HepG2 (cell line): ENCODE results near the gene TPRN. TPM values are rescaled to one million over a fixed set of nuclear protein-coding genes. Genes with fewer than 3 reads are reported as not detected.
A peak's percentile ranks its signal among the peaks of the same experiment; 100 is the strongest.

Experiments used
- ATAC-seq: fragments of 200-7000 bp; cut with Tn5 transposase; 3 replicates; pipeline ENCODE4 v1.9.1; 2020; ENCODE audit warnings: mild to moderate bottlenecking, moderate library complexity
- BruUV-seq: library from RNA; stranded (reverse); fragments of 400-500 nt; replicated peaks from 2 replicates; lab custom pipeline; 2021; lab: Mats Ljungman, UMichigan
- CTCF ChIA-PET: fragments of 300-600 bp; formaldehyde crosslinking; extraction: SDS; loops from one replicate; lab custom pipeline; 2021; ENCODE audit warnings: low total read pairs, inconsistent platforms, low intra/inter-chr PET ratio; lab: Yijun Ruan, JAX
- POLR2A ChIA-PET: fragments of 350-600 bp; sonication (Branson Sonifier 250); formaldehyde crosslinking; loops from one replicate; lab custom pipeline; 2020; ENCODE audit warnings: antibody characterized with exemption, inconsistent platforms; lab: Yijun Ruan, JAX
- DNase-seq: peaks from one replicate; pipeline ENCODE4 v3.0.0-alpha.2; 2015; ENCODE audit warnings: low spot score
- FAIRE-seq: peaks from 3 replicates; lab custom pipeline; 2011; peaks lifted over from hg19 to GRCh38; lab: Jason Lieb, UNC
- H2AFZ ChIP-seq: one replicate; pipeline ENCODE4 v1.6.1; 2011; ENCODE audit warnings: low read length, inconsistent platforms
- H3K27ac ChIP-seq: fragments of 300-600 bp; 3 replicates; pipeline ENCODE4 v1.8.0; 2011; ENCODE audit warnings: mixed run types, mild to moderate bottlenecking, mixed read lengths, low read length, inconsistent platforms; ENCODE audit not compliant: insufficient read depth; ENCODE audit errors: extremely low read length
- H3K27me3 ChIP-seq, 2 experiments: fragments of 200-600 bp in 1 of 2; 2 replicates in 1 of 2; 3 replicates in 1 of 2; pipeline versions ENCODE4 v1.6.0 to v1.8.0; 2011; ENCODE audit warnings: low read length in 2 of 2, mild to moderate bottlenecking in 2 of 2, moderate library complexity in 2 of 2, inconsistent platforms in 1 of 2; ENCODE audit not compliant: insufficient read depth in 2 of 2, control insufficient read depth in 1 of 2
- H3K36me3 ChIP-seq, 2 experiments: fragments of 200-600 bp in 1 of 2; replicated peaks in 1 of 2; 2 replicates in 1 of 2; 3 replicates in 1 of 2; pipeline versions ENCODE4 v1.5.1 to v1.8.0; 2011; ENCODE audit warnings: low read length in 2 of 2, inconsistent platforms in 1 of 2; ENCODE audit not compliant: insufficient read depth in 2 of 2, control insufficient read depth in 1 of 2
- H3K4me1 ChIP-seq: 2 replicates; pipeline ENCODE4 v1.5.1; 2012; ENCODE audit warnings: low read length, inconsistent platforms; ENCODE audit not compliant: insufficient read depth
- H3K4me2 ChIP-seq: 2 replicates; pipeline ENCODE4 v1.6.0; 2011; ENCODE audit warnings: low read depth, low read length, inconsistent platforms
- H3K4me3 ChIP-seq, 3 experiments: fragments of 200-600 bp in 1 of 3; sonication (generic), shearing (Covaris generic) in 1 of 3; replicated peaks in 1 of 3; 2 replicates each; pipeline ENCODE4 v1.5.1; 2011 to 2016; ENCODE audit warnings: low read length in 3 of 3, inconsistent platforms in 2 of 3, low read depth in 2 of 3, mild to moderate bottlenecking in 2 of 3, control low read depth in 1 of 3, mixed read lengths in 1 of 3; ENCODE audit not compliant: insufficient read depth in 1 of 3
- H3K79me2 ChIP-seq: one replicate; pipeline ENCODE4 v1.6.1; 2011; ENCODE audit warnings: low read length, inconsistent platforms; ENCODE audit not compliant: insufficient read depth
- H3K9ac ChIP-seq: 2 replicates; pipeline ENCODE4 v1.6.0; 2011; ENCODE audit warnings: mild to moderate bottlenecking, low read depth, low read length, inconsistent platforms; ENCODE audit not compliant: insufficient read depth
- H3K9me3 ChIP-seq: 2 replicates; pipeline ENCODE4 v1.5.1; 2012; ENCODE audit warnings: mild to moderate bottlenecking, low read length
- H4K20me1 ChIP-seq: 2 replicates; pipeline ENCODE4 v1.6.0; 2011; ENCODE audit warnings: inconsistent platforms, mild to moderate bottlenecking, low read length, moderate library complexity; ENCODE audit not compliant: insufficient read depth
- KAT8 ChIP-seq: IDR thresholded peaks from 2 replicates; pipeline ENCODE4 v1.6.1; 2016; ENCODE audit warnings: missing genetic modification reagents, missing compliant biosample characterization
- MEF2D ChIP-seq: sonication (generic); formaldehyde crosslinking; IDR thresholded peaks from 2 replicates; pipeline ENCODE4 v1.5.1; 2020; ENCODE audit warnings: mild to moderate bottlenecking, missing genetic modification reagents
- MTA3 ChIP-seq: sonication (generic); formaldehyde crosslinking; IDR thresholded peaks from 2 replicates; pipeline ENCODE4 v1.4.0; 2020; ENCODE audit warnings: missing genetic modification reagents
- PAX8 ChIP-seq: sonication (generic); formaldehyde crosslinking; IDR thresholded peaks from 2 replicates; pipeline ENCODE4 v1.8.0; 2022; ENCODE audit warnings: mild to moderate bottlenecking, missing genetic modification reagents, borderline replicate concordance
- PPARG ChIP-seq: conservative IDR thresholded peaks from 2 replicates; pipeline ENCODE4 v1.6.1; 2016; ENCODE audit warnings: missing biosample characterization, missing genetic modification reagents
- RBFOX2 ChIP-seq: fragments of 200-400 bp; formaldehyde crosslinking; IDR thresholded peaks from 2 replicates; pipeline ENCODE4 v1.6.1; 2017; ENCODE audit warnings: low read depth, mild to moderate bottlenecking, low read length
- SP2 ChIP-seq: sonication (generic); formaldehyde crosslinking; IDR thresholded peaks from 2 replicates; pipeline ENCODE4 v1.5.1; 2020; ENCODE audit warnings: mild to moderate bottlenecking, missing genetic modification reagents
- THAP9 ChIP-seq: sonication (generic); formaldehyde crosslinking; IDR thresholded peaks from 2 replicates; pipeline ENCODE4; 2020; ENCODE audit warnings: missing genetic modification reagents, mild to moderate bottlenecking, borderline replicate concordance
- ZGPAT ChIP-seq: IDR thresholded peaks from 2 replicates; pipeline ENCODE4 v1.6.1; 2016; ENCODE audit warnings: mild to moderate bottlenecking
- ZHX1 ChIP-seq: sonication (generic); formaldehyde crosslinking; IDR thresholded peaks from 2 replicates; pipeline ENCODE4 v1.8.1; 2022; ENCODE audit warnings: low read depth, mild to moderate bottlenecking, missing genetic modification reagents
- ZNF281 ChIP-seq: sonication (generic); formaldehyde crosslinking; IDR thresholded peaks from 2 replicates; pipeline ENCODE4 v1.4.0; 2020; ENCODE audit warnings: missing genetic modification reagents, borderline replicate concordance
- ZNF775 ChIP-seq: sonication (generic); formaldehyde crosslinking; IDR thresholded peaks from 2 replicates; pipeline ENCODE4 v1.4.0; 2020; ENCODE audit warnings: missing genetic modification reagents, mild to moderate bottlenecking, moderate library complexity, borderline replicate concordance
- WGBS: methylation state at CpG from one replicate; pipeline ENCODE4 v1.1.6; 2017; ENCODE audit warnings: low lambda C conversion rate; 5-methylcytosine and 5-hydroxymethylcytosine counted together
- in situ Hi-C: cut with HindIII; loops from 2 replicates; pipeline ENCODE4 v1.10.0; 2017; ENCODE audit warnings: low pct_unique_long_range_greater_than_20kb; ENCODE audit not compliant: extremely low pct_ligation_motif_present
- intact Hi-C: fragments of 100-400 bp; cut with micrococcal nuclease; formaldehyde crosslinking; loops from one replicate; pipeline ENCODE4 v1.10.0; 2022; ENCODE audit not compliant: unreplicated experiment
- polyA plus RNA-seq, 8 experiments: library from polyadenylated mRNA; depleted of rRNA in 3 of 8; stranded (reverse) in 7 of 8; unstranded in 1 of 8; fragments of >200 nt; fragmentation: Illumina TruSeq in 4 of 8; extraction: Trizol in 4 of 8; gene quantifications; 2 replicates each; pipeline versions ENCODE4 v1.2.1 to v1.2.3, GENCODE V29; 2011 to 2016; ENCODE audit warnings: low read depth in 4 of 8, missing spikeins in 1 of 8, mixed read lengths in 1 of 8; ENCODE audit not compliant: insufficient read depth in 1 of 8
- total RNA-seq, 5 experiments: library from RNA; depleted of rRNA; stranded (reverse); fragments of >200 nt; fragmentation: Illumina TruSeq; extraction: Trizol; gene quantifications; 2 replicates each; pipeline ENCODE4 v1.2.3, GENCODE V29; 2016; ENCODE audit warnings: low read depth in 1 of 5

TPRN gene
- total and polyA plus RNA-seq, 2 of the 13 experiments (the other 11 are each of a cell fraction or from before 2014, with no cell fraction given), result 10.1 to 19.2 TPM

DNA sequence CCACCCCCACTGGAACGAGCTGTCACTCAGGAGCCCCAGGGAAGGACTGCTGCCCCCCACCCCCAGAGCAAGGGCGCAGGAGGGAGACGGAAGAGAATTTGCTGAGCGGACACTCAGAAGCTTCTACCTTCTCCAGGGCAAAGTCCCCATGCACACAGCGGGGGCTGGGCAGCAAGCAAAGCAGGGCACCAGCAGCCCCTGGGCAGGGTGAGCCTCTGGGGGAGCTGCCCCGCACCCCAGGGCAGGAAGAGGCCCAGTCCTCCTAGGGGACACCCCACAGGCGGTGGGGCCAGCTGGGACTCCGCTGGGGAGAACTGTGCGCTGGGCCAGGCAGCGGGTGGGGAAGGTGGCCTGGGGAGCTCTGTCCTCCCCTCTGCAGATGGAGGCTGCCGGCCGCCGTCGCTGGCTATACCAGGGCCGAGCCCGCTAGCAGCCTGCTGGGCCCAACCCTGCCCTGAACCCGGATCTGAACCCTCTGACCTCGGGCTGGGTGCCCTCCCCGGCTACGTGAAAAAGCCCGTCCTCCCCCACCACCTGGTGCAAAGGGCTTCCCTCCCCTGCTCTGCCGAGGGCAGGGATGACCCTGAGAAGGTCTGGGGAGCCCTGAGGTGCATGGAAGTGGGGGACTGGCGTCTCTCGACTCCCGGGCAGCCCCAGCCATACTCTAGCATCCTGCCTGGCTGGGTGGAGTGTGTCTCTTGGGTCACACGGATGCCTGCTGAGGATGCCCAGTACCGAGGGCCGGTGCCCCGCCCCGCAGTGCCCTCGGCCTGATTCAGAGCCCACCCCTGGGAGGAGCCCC is 29.6 kb upstream of the TPRN start:
- CTCF ChIA-PET, result no interaction called here
- DNase-seq (no peak), ATAC-seq (peak; percentile 46), FAIRE-seq (no peak)
- BruUV-seq, result no TSS peak
- Histone ChIP-seq H3K36me3 (no peaks in the 10 kb centered on the region), H3K9me3 (no peaks in the 10 kb centered on the region), H3K4me2 (peak overlapping the region; percentile 96), H4K20me1 (no peaks in the 10 kb centered on the region), H3K27me3 (no peaks in the 10 kb centered on the region), H3K9ac (peak overlapping the region; percentile 65), H3K27ac (peak overlapping the region; percentile 75), H3K4me1 (peaks cover 75% of the 10 kb centered on the region), H3K4me3 (peak overlapping the region; percentile 53 to 72 (median 62)), H2AFZ (no peak overlapping the region), H3K79me2 (peaks cover 4% of the 10 kb centered on the region)
- POLR2A ChIA-PET, result interaction anchor here (0.9 to 2.7 kb wide), 14 partner anchors 8 to 144 kb away, joined by 3 to 16 read pairs (median 5); partner anchors contain the start of genes ANAPC2, MAN1B1, SSNA1 and TOR4A
- in situ Hi-C loops, result loop anchor here (5.0 kb wide), 2 partner anchors 43 to 118 kb away; partner anchors contain the start of genes ANAPC2, DPP7 and SSNA1
- 2% methylated on average over 8 of the region's 31 CpGs for WGBS
- intact Hi-C loops, result no loop called here
- peak; percentile 44; the same call in 1 of the 2 replicates for TF ChIP-seq PPARG (CRISPR knock-in tag)
- TF ChIP-seq MEF2D (CRISPR knock-in tag), result peak; percentile 33; the same call in 1 of the 2 replicates
- 0 out of 2 replicates have a peak, but pooled peaks have one; percentile 21 for TF ChIP-seq PAX8 (CRISPR knock-in tag)
- TF ChIP-seq ZNF281 (CRISPR knock-in tag), result peak; percentile 36; the same call in 1 of the 2 replicates
- peak; percentile 68 for TF ChIP-seq RBFOX2
- TF ChIP-seq THAP9 (CRISPR knock-in tag), result peak; percentile 55; the same call in 1 of the 2 replicates
- TF ChIP-seq ZGPAT (CRISPR knock-in tag), result no peak
- peak; percentile 51 for TF ChIP-seq SP2 (CRISPR knock-in tag)
- peak; percentile 62 for TF ChIP-seq KAT8 (CRISPR knock-in tag)
- no peak for TF ChIP-seq MTA3 (CRISPR knock-in tag)
- TF ChIP-seq ZHX1 (CRISPR knock-in tag), result peak; percentile 36; the same call in 1 of the 2 replicates
- TF ChIP-seq ZNF775 (CRISPR knock-in tag), result peak; percentile 33; the same call in 1 of the 2 replicates
